SK-N-SH (cell line): ENCODE measurements around the gene CAMKMT. TPM values are rescaled to one million over a fixed set of nuclear protein-coding genes. Genes with fewer than 3 reads are reported as not detected.

Experiments
- CTCF ChIA-PET: fragments of 300-600, 350-600 bp; formaldehyde crosslinking; extraction: SDS; loops from one replicate; lab custom pipeline; 2021; lab: Yijun Ruan, JAX
- POLR2A ChIA-PET: fragments of 350-600 bp; sonication (Branson Sonifier 250); formaldehyde crosslinking; extraction: SDS; loops from one replicate; lab custom pipeline; 2020; ENCODE audit warnings: antibody characterized with exemption, inconsistent platforms; lab: Yijun Ruan, JAX
- DNase-seq: peaks from one replicate; pipeline ENCODE4 v3.0.0; 2012
- H2AFZ ChIP-seq: fragments of 200-600 bp; sonication (generic); 2 replicates; pipeline ENCODE4 v1.8.1; 2016; ENCODE audit warnings: antibody characterized with exemption, mild to moderate bottlenecking, low read depth
- H3F3A ChIP-seq: fragments of 200-600 bp; sonication (generic); replicated peaks from 2 replicates; pipeline ENCODE3; 2016; ENCODE audit warnings: antibody characterized with exemption, mild to moderate bottlenecking; ENCODE audit not compliant: insufficient read depth
- H3K27ac ChIP-seq, 2 experiments: fragments of 200-500 bp in 1 of 2; fragments of 200-600 bp in 1 of 2; sonication (Bioruptor generic) in 1 of 2; sonication (generic), shearing (Covaris generic) in 1 of 2; 2 replicates each; pipeline versions ENCODE4 v1.5.1 to v1.6.1; 2014 to 2016; ENCODE audit warnings: low read depth in 2 of 2, inconsistent platforms in 1 of 2, low read length in 1 of 2, mild to moderate bottlenecking in 1 of 2, mixed read lengths in 1 of 2
- H3K27me3 ChIP-seq: fragments of 200-600 bp; sonication (generic), shearing (Covaris generic); 2 replicates; pipeline ENCODE4 v1.6.1; 2016; ENCODE audit warnings: mixed run types; ENCODE audit not compliant: insufficient read depth
- H3K36me3 ChIP-seq, 2 experiments: fragments of 200-500 bp in 1 of 2; fragments of 200-600 bp in 1 of 2; sonication (Bioruptor generic) in 1 of 2; sonication (generic) in 1 of 2; replicated peaks in 1 of 2; 2 replicates each; pipeline versions ENCODE3 to v1.5.1; 2014 to 2016; ENCODE audit warnings: low read length in 1 of 2, mild to moderate bottlenecking in 1 of 2; ENCODE audit not compliant: insufficient read depth in 2 of 2, control insufficient read depth in 1 of 2
- H3K4me1 ChIP-seq, 2 experiments: fragments of 200-500 bp in 1 of 2; fragments of 200-600 bp in 1 of 2; sonication (Bioruptor generic) in 1 of 2; sonication (generic), shearing (Covaris generic) in 1 of 2; 2 replicates each; pipeline versions ENCODE4 v1.5.1 to v1.6.1; 2014 to 2016; ENCODE audit warnings: low read depth in 1 of 2, low read length in 1 of 2, mixed run types in 1 of 2; ENCODE audit not compliant: insufficient read depth in 2 of 2, control insufficient read depth in 1 of 2
- H3K4me2 ChIP-seq: fragments of 200-600 bp; sonication (generic), shearing (Covaris generic); 2 replicates; pipeline ENCODE4 v1.6.1; 2017; ENCODE audit warnings: mixed run types
- H3K4me3 ChIP-seq, 2 experiments: fragments of 200-500 bp in 1 of 2; fragments of 200-600 bp in 1 of 2; sonication (Bioruptor generic) in 1 of 2; sonication (generic), shearing (Covaris generic) in 1 of 2; 2 replicates each; pipeline versions ENCODE4 v1.5.1 to v1.8.1; 2014 to 2016; ENCODE audit warnings: low read depth in 2 of 2, inconsistent platforms in 1 of 2, low read length in 1 of 2, mild to moderate bottlenecking in 1 of 2, mixed read lengths in 1 of 2, moderate library complexity in 1 of 2
- H3K79me2 ChIP-seq: fragments of 200-600 bp; sonication (generic); 2 replicates; pipeline ENCODE4 v1.8.1; 2017; ENCODE audit warnings: mild to moderate bottlenecking; ENCODE audit not compliant: insufficient read depth
- H3K9ac ChIP-seq: fragments of 200-600 bp; sonication (generic); 2 replicates; pipeline ENCODE4 v1.6.1; 2017; ENCODE audit warnings: mixed run types
- H3K9me2 ChIP-seq: fragments of 200-600 bp; sonication (generic); 2 replicates; pipeline ENCODE4 v1.6.1; 2017; ENCODE audit warnings: mixed run types
- H3K9me3 ChIP-seq: fragments of 200-600 bp; sonication (generic); 2 replicates; pipeline ENCODE4 v1.6.1; 2017; ENCODE audit warnings: mixed run types, mild to moderate bottlenecking, moderate library complexity
- H4K20me1 ChIP-seq: fragments of 200-600 bp; sonication (generic); 2 replicates; pipeline ENCODE4 v1.6.1; 2017; ENCODE audit warnings: mild to moderate bottlenecking, mixed run types; ENCODE audit not compliant: insufficient read depth
- CHD2 ChIP-seq: fragments of 150-350 bp; IDR thresholded peaks from 2 replicates; pipeline ENCODE4 v1.6.1; 2018; ENCODE audit warnings: low read length; ENCODE audit not compliant: partially characterized antibody
- ELF1 ChIP-seq: IDR thresholded peaks from 2 replicates; pipeline ENCODE4 v1.4.0; 2012
- EZH2phosphoT487 ChIP-seq: fragments of 200-600 bp; sonication (generic); IDR thresholded peaks from 2 replicates; pipeline ENCODE4 v1.6.1; 2017; ENCODE audit warnings: low read depth, mixed run types, mild to moderate bottlenecking, antibody characterized with exemption, moderate library complexity, borderline replicate concordance
- FOXJ3 ChIP-seq: sonication (generic); formaldehyde crosslinking; IDR thresholded peaks from 2 replicates; pipeline ENCODE4 v1.5.1; 2020; ENCODE audit warnings: mild to moderate bottlenecking, missing genetic modification reagents
- GATA2 ChIP-seq: sonication (generic); formaldehyde crosslinking; IDR thresholded peaks from 2 replicates; pipeline ENCODE4 v1.5.0; 2020; ENCODE audit warnings: mild to moderate bottlenecking, missing genetic modification reagents
- MEF2A ChIP-seq: IDR thresholded peaks from 2 replicates; pipeline ENCODE4 v1.4.0; 2012; ENCODE audit warnings: low read depth, borderline replicate concordance
- MXI1 ChIP-seq: IDR thresholded peaks from 2 replicates; pipeline ENCODE4 v1.6.1; 2012; ENCODE audit warnings: mild to moderate bottlenecking, low read depth, low read length, improper control_type of control experiment
- RAD21 ChIP-seq: IDR thresholded peaks from 2 replicates; pipeline ENCODE4 v1.6.1; 2012; ENCODE audit warnings: mild to moderate bottlenecking, low read length
- RCOR1 ChIP-seq: fragments of 150-350 bp; IDR thresholded peaks from 2 replicates; pipeline ENCODE4 v1.6.1; 2017; ENCODE audit warnings: antibody characterized with exemption, low read length
- RFX5 ChIP-seq: IDR thresholded peaks from 2 replicates; pipeline ENCODE4 v1.6.1; 2012; ENCODE audit warnings: mild to moderate bottlenecking, improper control_type of control experiment, low read length
- RXRA ChIP-seq: IDR thresholded peaks from 2 replicates; pipeline ENCODE4 v1.4.0; 2012; ENCODE audit warnings: low read depth, mild to moderate bottlenecking, borderline replicate concordance
- SIN3A ChIP-seq: IDR thresholded peaks from 2 replicates; pipeline ENCODE4 v1.6.1; 2012; ENCODE audit warnings: low read depth, mild to moderate bottlenecking, low read length, moderate library complexity, borderline replicate concordance
- TAF1 ChIP-seq: IDR thresholded peaks from 2 replicates; pipeline ENCODE4 v1.6.1; 2012; ENCODE audit warnings: low read depth, mild to moderate bottlenecking, low read length, moderate library complexity, borderline replicate concordance
- TEAD4 ChIP-seq: IDR thresholded peaks from 2 replicates; pipeline ENCODE4 v1.4.0; 2012; ENCODE audit warnings: mild to moderate bottlenecking, borderline replicate concordance; ENCODE audit not compliant: insufficient read depth
- YY1 ChIP-seq: IDR thresholded peaks from 2 replicates; pipeline ENCODE4 v1.4.0; 2012; ENCODE audit warnings: low read depth, mild to moderate bottlenecking
- WGBS: methylation state at CpG from one replicate; pipeline ENCODE4 v1.1.6; 2017; ENCODE audit warnings: low lambda C conversion rate; 5-methylcytosine and 5-hydroxymethylcytosine counted together
- polyA plus RNA-seq, 3 experiments: library from polyadenylated mRNA; depleted of rRNA; stranded (reverse); fragments of >200 nt; gene quantifications; 2 replicates each; pipeline ENCODE4 v1.2.3, GENCODE V29; 2012
- TF ChIP-seq, protein P1 (sequence below): fragments of 150-350 bp; IDR thresholded peaks from 2 replicates; pipeline ENCODE4 v1.6.1; 2017; ENCODE audit warnings: antibody characterized with exemption, low read length, low read depth, borderline replicate concordance
- TF ChIP-seq, protein P2 (sequence below): IDR thresholded peaks from 2 replicates; pipeline ENCODE4 v1.6.1; 2012; ENCODE audit warnings: mild to moderate bottlenecking, low read depth, low read length, moderate library complexity

Gene CAMKMT
- polyA plus RNA-seq, 1 of the 3 experiments (the other 2 are of a cell fraction): 5.9 TPM

- DNase-seq: no peak
- Histone ChIP-seq H3F3A (no peaks in the 10 kb centered on the region), H3K79me2 (no peaks in the 10 kb centered on the region), H3K9me3 (no peaks in the 10 kb centered on the region), H2AFZ (no peak overlapping the region), H3K9ac (no peak overlapping the region), H3K4me3 (no peak overlapping the region), H3K4me1 (no peaks in the 10 kb centered on the region; a peak in 1 of 4 replicates), H3K9me2 (no peaks in the 10 kb centered on the region), H3K4me2 (no peak overlapping the region), H3K27ac (no peak overlapping the region), H4K20me1 (no peaks in the 10 kb centered on the region), H3K36me3 (no peaks in the 10 kb centered on the region), H3K27me3 (no peaks in the 10 kb centered on the region)
- ChIA-PET POLR2A (no interaction called here), CTCF (interaction anchor here (0.7 to 1.4 kb wide), 6 partner anchors 9 to 506 kb away, joined by 3 to 6 read pairs (median 4); no protein-coding TSS in a partner anchor)
- 89% methylated on average over 3 of the region's 3 CpGs for WGBS
- TF ChIP-seq YY1: no peak
- no peak for TF ChIP-seq MXI1
- TF ChIP-seq FOXJ3: no peak
- no peak for TF ChIP-seq TAF1
- no peak for TF ChIP-seq ELF1
- TF ChIP-seq EZH2phosphoT487: no peak
- no peak for TF ChIP-seq RFX5
- TF ChIP-seq TEAD4: no peak
- TF ChIP-seq MEF2A: no peak
- no peak for TF ChIP-seq RXRA
These were observed 88.3 kb downstream of the CAMKMT start for GRCh38 chr2:44450082-44450481.

GRCh38 chr2:44450806-44451205 is 89.1 kb downstream of the CAMKMT start:
- POLR2A ChIA-PET: no interaction called here
- peak overlapping the region; percentile 82 for H2AFZ ChIP-seq
- CTCF ChIA-PET: interaction anchor here (1.1 to 1.4 kb wide), 5 partner anchors 9 to 505 kb away, joined by 3 to 6 read pairs (median 5); no protein-coding TSS in a partner anchor

More at GRCh38 chr2:44450806-44451205, 89.1 kb downstream of the CAMKMT start:
- H3K9me3 ChIP-seq: no peaks in the 10 kb centered on the region
- H3K9ac ChIP-seq: no peak overlapping the region
- H3K4me1 ChIP-seq: no peaks in the 10 kb centered on the region; a peak in 1 of 4 replicates
- no peak overlapping the region for H3K27ac ChIP-seq
- no peaks in the 10 kb centered on the region for H3F3A ChIP-seq
- no peak for DNase-seq
- H3K36me3 ChIP-seq: no peaks in the 10 kb centered on the region
- H3K79me2 ChIP-seq: no peaks in the 10 kb centered on the region
- peak overlapping the region; percentile 7; the same call in 1 of the 2 replicates for H3K4me2 ChIP-seq
- no peaks in the 10 kb centered on the region for H3K9me2 ChIP-seq
- no peak overlapping the region for H3K4me3 ChIP-seq
- TF ChIP-seq, protein P1, sequence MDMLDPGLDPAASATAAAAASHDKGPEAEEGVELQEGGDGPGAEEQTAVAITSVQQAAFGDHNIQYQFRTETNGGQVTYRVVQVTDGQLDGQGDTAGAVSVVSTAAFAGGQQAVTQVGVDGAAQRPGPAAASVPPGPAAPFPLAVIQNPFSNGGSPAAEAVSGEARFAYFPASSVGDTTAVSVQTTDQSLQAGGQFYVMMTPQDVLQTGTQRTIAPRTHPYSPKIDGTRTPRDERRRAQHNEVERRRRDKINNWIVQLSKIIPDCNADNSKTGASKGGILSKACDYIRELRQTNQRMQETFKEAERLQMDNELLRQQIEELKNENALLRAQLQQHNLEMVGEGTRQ: no peak
- TF ChIP-seq SIN3A: no peak
- TF ChIP-seq, protein P2, sequence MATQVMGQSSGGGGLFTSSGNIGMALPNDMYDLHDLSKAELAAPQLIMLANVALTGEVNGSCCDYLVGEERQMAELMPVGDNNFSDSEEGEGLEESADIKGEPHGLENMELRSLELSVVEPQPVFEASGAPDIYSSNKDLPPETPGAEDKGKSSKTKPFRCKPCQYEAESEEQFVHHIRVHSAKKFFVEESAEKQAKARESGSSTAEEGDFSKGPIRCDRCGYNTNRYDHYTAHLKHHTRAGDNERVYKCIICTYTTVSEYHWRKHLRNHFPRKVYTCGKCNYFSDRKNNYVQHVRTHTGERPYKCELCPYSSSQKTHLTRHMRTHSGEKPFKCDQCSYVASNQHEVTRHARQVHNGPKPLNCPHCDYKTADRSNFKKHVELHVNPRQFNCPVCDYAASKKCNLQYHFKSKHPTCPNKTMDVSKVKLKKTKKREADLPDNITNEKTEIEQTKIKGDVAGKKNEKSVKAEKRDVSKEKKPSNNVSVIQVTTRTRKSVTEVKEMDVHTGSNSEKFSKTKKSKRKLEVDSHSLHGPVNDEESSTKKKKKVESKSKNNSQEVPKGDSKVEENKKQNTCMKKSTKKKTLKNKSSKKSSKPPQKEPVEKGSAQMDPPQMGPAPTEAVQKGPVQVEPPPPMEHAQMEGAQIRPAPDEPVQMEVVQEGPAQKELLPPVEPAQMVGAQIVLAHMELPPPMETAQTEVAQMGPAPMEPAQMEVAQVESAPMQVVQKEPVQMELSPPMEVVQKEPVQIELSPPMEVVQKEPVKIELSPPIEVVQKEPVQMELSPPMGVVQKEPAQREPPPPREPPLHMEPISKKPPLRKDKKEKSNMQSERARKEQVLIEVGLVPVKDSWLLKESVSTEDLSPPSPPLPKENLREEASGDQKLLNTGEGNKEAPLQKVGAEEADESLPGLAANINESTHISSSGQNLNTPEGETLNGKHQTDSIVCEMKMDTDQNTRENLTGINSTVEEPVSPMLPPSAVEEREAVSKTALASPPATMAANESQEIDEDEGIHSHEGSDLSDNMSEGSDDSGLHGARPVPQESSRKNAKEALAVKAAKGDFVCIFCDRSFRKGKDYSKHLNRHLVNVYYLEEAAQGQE: no peak
- no peak for TF ChIP-seq RXRA
- TF ChIP-seq EZH2phosphoT487: no peak
- TF ChIP-seq ELF1: no peak
- no peak for TF ChIP-seq GATA2 (CRISPR knock-in tag)
- no peak for TF ChIP-seq CHD2
- TF ChIP-seq RAD21: no peak
- TF ChIP-seq TAF1: no peak
- TF ChIP-seq YY1: no peak
- TF ChIP-seq RCOR1: no peak
- no peaks in the 10 kb centered on the region for H4K20me1 ChIP-seq
- H3K27me3 ChIP-seq: no peaks in the 10 kb centered on the region
